ENCODE measurements around the gene ROBO3.

DNA sequence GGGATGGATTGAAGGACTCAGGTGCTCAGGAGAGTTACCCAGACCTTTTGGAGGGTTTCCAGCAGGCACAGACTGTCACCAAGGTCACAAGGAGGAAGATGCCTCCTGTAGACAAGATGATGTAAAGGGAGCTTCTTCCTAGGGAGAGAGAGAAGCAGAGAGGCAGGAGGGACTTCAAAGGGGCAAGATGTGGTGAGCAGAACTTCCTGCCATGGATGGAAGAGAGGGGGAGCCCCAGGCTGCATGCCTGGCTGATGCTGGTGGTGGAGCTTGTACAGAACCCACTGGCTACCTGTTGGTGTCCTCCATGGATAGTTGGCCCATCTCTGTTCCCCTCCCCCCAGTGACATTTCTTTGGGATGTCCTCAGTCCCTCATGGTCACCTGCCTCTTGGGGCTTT is 58.1 kb downstream of the ROBO3 start:
- TF ChIP-seq POLR2A (IDR thresholded peaks at IDR 0.05) (no peak), POLR2AphosphoS5 (IDR thresholded peaks at IDR 0.05) (no peak)
- TF ChIP-seq, protein P1, sequence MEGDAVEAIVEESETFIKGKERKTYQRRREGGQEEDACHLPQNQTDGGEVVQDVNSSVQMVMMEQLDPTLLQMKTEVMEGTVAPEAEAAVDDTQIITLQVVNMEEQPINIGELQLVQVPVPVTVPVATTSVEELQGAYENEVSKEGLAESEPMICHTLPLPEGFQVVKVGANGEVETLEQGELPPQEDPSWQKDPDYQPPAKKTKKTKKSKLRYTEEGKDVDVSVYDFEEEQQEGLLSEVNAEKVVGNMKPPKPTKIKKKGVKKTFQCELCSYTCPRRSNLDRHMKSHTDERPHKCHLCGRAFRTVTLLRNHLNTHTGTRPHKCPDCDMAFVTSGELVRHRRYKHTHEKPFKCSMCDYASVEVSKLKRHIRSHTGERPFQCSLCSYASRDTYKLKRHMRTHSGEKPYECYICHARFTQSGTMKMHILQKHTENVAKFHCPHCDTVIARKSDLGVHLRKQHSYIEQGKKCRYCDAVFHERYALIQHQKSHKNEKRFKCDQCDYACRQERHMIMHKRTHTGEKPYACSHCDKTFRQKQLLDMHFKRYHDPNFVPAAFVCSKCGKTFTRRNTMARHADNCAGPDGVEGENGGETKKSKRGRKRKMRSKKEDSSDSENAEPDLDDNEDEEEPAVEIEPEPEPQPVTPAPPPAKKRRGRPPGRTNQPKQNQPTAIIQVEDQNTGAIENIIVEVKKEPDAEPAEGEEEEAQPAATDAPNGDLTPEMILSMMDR (IDR thresholded peaks at IDR 0.05 in 8 of 11, conservative IDR thresholded peaks at IDR 0.05 in 3 of 11): no peak

Measured in spleen (tissue), 7 donors.